ENCODE measurements around the gene DAB2.

DNA sequence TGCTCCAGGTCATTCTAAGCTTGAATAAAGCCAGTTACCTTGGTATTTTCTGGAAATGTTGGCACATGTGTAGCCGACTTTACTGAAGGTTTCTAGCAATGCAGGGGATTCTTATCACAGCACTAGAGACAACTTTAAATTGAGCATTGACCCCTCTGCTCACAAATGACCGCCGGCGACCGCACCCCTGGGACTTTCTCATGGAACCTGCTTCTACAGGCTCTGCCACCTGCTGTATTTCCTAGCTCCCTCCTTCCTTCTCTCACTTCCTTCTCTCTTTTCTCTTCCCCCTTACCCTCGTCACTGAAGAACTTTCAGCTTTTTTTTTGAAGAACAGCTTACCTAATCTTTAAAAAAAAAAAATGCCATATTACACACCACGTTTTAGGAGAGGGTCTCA, 30.9 kb upstream of the DAB2 start:
- TF ChIP-seq, protein P1, sequence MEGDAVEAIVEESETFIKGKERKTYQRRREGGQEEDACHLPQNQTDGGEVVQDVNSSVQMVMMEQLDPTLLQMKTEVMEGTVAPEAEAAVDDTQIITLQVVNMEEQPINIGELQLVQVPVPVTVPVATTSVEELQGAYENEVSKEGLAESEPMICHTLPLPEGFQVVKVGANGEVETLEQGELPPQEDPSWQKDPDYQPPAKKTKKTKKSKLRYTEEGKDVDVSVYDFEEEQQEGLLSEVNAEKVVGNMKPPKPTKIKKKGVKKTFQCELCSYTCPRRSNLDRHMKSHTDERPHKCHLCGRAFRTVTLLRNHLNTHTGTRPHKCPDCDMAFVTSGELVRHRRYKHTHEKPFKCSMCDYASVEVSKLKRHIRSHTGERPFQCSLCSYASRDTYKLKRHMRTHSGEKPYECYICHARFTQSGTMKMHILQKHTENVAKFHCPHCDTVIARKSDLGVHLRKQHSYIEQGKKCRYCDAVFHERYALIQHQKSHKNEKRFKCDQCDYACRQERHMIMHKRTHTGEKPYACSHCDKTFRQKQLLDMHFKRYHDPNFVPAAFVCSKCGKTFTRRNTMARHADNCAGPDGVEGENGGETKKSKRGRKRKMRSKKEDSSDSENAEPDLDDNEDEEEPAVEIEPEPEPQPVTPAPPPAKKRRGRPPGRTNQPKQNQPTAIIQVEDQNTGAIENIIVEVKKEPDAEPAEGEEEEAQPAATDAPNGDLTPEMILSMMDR (IDR thresholded peaks at IDR 0.05) = no peak
- TF ChIP-seq POLR2A (IDR thresholded peaks at IDR 0.05) = no peak

Measured in breast epithelium (tissue), 3 donors.